Endothelial cell of umbilical vein (primary cell): ENCODE data around the gene GALNT9. TPM values are rescaled to one million over a fixed set of nuclear protein-coding genes. Genes with fewer than 3 reads are reported as not detected.

Experiments
- BruUV-seq: library from RNA; stranded (reverse); fragments of 400-500 nt; replicated peaks from 2 replicates; lab custom pipeline; 2021; lab: Mats Ljungman, UMichigan
- CTCF ChIA-PET: fragments of 300-600, 350-600 bp; sonication (Branson Sonifier 250); formaldehyde crosslinking; loops from one replicate; lab custom pipeline; 2021; ENCODE audit warnings: antibody characterized with exemption, inconsistent platforms; lab: Charles Lee
- POLR2A ChIA-PET: fragments of 300-600, 350-600 bp; sonication (Branson Sonifier 250); formaldehyde crosslinking; loops from one replicate; lab custom pipeline; 2021; ENCODE audit warnings: antibody characterized with exemption, inconsistent platforms; lab: Charles Lee
- DNase-seq: peaks from one replicate; pipeline ENCODE4 v3.0.0-alpha.2; 2011; ENCODE audit warnings: low read depth, low spot score
- FAIRE-seq: peaks from 2 replicates; lab custom pipeline; 2011; peaks lifted over from hg19 to GRCh38; lab: Jason Lieb, UNC
- H2AFZ ChIP-seq: 2 replicates; pipeline ENCODE4 v1.6.0; 2012; ENCODE audit warnings: low read depth, low read length, control low read depth, inconsistent platforms
- H3K27ac ChIP-seq: 2 replicates; pipeline ENCODE4 v1.5.1; 2011; ENCODE audit warnings: low read depth, mild to moderate bottlenecking, control low read depth, low read length, moderate library complexity; ENCODE audit not compliant: insufficient read depth
- H3K27me3 ChIP-seq, 2 experiments: 2 replicates each; pipeline versions ENCODE4 v1.6.0 to v1.6.1; 2011; ENCODE audit warnings: low read length in 2 of 2, mixed read lengths in 1 of 2; ENCODE audit not compliant: control insufficient read depth in 2 of 2, insufficient read depth in 2 of 2
- H3K36me3 ChIP-seq, 2 experiments: 2 replicates in 1 of 2; 3 replicates in 1 of 2; pipeline ENCODE4 v1.5.1; 2011; ENCODE audit warnings: low read length in 2 of 2, mild to moderate bottlenecking in 1 of 2, moderate library complexity in 1 of 2; ENCODE audit not compliant: control insufficient read depth in 2 of 2, insufficient read depth in 2 of 2; ENCODE audit errors: extremely low read depth in 1 of 2
- H3K4me1 ChIP-seq: 3 replicates; pipeline ENCODE4 v1.5.1; 2011; ENCODE audit warnings: mild to moderate bottlenecking, low read length; ENCODE audit not compliant: control insufficient read depth, insufficient read depth; ENCODE audit errors: extremely low read depth
- H3K4me2 ChIP-seq: 2 replicates; pipeline ENCODE4 v1.6.1; 2011; ENCODE audit warnings: low read length, control low read depth, mixed read lengths; ENCODE audit not compliant: insufficient read depth
- H3K4me3 ChIP-seq, 3 experiments: fragments of 200-600 bp in 1 of 3; sonication (generic), shearing (Covaris generic) in 1 of 3; replicated peaks in 1 of 3; 2 replicates each; pipeline ENCODE4 v1.5.1; 2011 to 2016; ENCODE audit warnings: control low read depth in 3 of 3, low read length in 3 of 3, mild to moderate bottlenecking in 2 of 3, inconsistent platforms in 1 of 3, low read depth in 1 of 3, moderate library complexity in 1 of 3; ENCODE audit not compliant: insufficient read depth in 1 of 3
- H3K79me2 ChIP-seq: 2 replicates; pipeline ENCODE4 v1.6.0; 2012; ENCODE audit warnings: low read length, inconsistent platforms; ENCODE audit not compliant: control insufficient read depth, insufficient read depth
- H3K9ac ChIP-seq: replicated peaks from 2 replicates; pipeline ENCODE3; 2011; ENCODE audit warnings: low read length, control low read depth; ENCODE audit not compliant: insufficient read depth; ENCODE audit errors: extremely low read depth
- H3K9me1 ChIP-seq: replicated peaks from 3 replicates; pipeline ENCODE4 v1.6.0; 2011; ENCODE audit warnings: mild to moderate bottlenecking, low read length; ENCODE audit not compliant: control insufficient read depth, insufficient read depth; ENCODE audit errors: extremely low read depth
- H3K9me3 ChIP-seq: replicated peaks from 2 replicates; pipeline ENCODE4 v1.5.1; 2012; ENCODE audit warnings: low read length, inconsistent platforms; ENCODE audit not compliant: control insufficient read depth, insufficient read depth
- H4K20me1 ChIP-seq: replicated peaks from 2 replicates; pipeline ENCODE3; 2011; ENCODE audit warnings: mild to moderate bottlenecking, low read length; ENCODE audit not compliant: control insufficient read depth, insufficient read depth; ENCODE audit errors: extremely low read depth
- EZH2 ChIP-seq: IDR thresholded peaks from 2 replicates; pipeline ENCODE4 v1.6.1; 2012; ENCODE audit warnings: borderline replicate concordance, low read depth, mild to moderate bottlenecking, moderate library complexity, low read length, inconsistent platforms; ENCODE audit not compliant: severe bottlenecking
- FOS ChIP-seq: IDR thresholded peaks from 2 replicates; pipeline ENCODE4 v1.6.1; 2011; ENCODE audit warnings: mild to moderate bottlenecking, low read length, moderate library complexity, borderline replicate concordance; ENCODE audit not compliant: insufficient read depth
- MYC ChIP-seq: IDR thresholded peaks from one replicate; pipeline ENCODE4 v1.6.1; 2011; ENCODE audit warnings: mild to moderate bottlenecking, low read depth, low read length
- POLR2A ChIP-seq: IDR thresholded peaks from 2 replicates; pipeline ENCODE4 v1.6.1; 2012; ENCODE audit warnings: low read depth, mild to moderate bottlenecking, control low read depth, low read length
- dilution Hi-C: fragments of 300-500 bp; cut with MboI; formaldehyde crosslinking; loops from one replicate; pipeline ENCODE4 v1.15.0; 2019; ENCODE audit warnings: low sequenced_read_pairs; ENCODE audit not compliant: extremely low pct_ligation_motif_present
- intact Hi-C: fragments of 100-400 bp; cut with micrococcal nuclease; formaldehyde crosslinking; loops from one replicate; pipeline ENCODE4 v1.10.0; 2022
- polyA plus RNA-seq, 4 experiments: library from polyadenylated mRNA; depleted of rRNA in 3 of 4; stranded (reverse) in 3 of 4; unstranded in 1 of 4; fragments of >200 nt; gene quantifications; 2 replicates each; pipeline versions ENCODE4 v1.2.1 to v1.2.3, GENCODE V29; 2011 to 2012; ENCODE audit warnings: missing spikeins in 1 of 4
- total RNA-seq: library from RNA; stranded (reverse); gene quantifications from 2 replicates; pipeline ENCODE4 v1.2.3, GENCODE V29; 2021

Gene GALNT9
- total and polyA plus RNA-seq, 2 donors (not counting 3 experiments of a cell fraction or from before 2014, with no cell fraction given): 0.14 to 0.73 TPM

- Histone ChIP-seq H4K20me1 (no peaks in the 10 kb centered on the region), H3K9me1 (no peaks in the 10 kb centered on the region), H3K79me2 (no peaks in the 10 kb centered on the region), H3K36me3 (no peaks in the 10 kb centered on the region), H2AFZ (no peak overlapping the region), H3K9ac (no peak overlapping the region), H3K4me3 (no peak overlapping the region), H3K27me3 (no peaks in the 10 kb centered on the region), H3K27ac (no peak overlapping the region), H3K9me3 (no peaks in the 10 kb centered on the region), H3K4me2 (no peak overlapping the region), H3K4me1 (no peaks in the 10 kb centered on the region)
- CTCF ChIA-PET: no interaction called here
- no peak for DNase-seq
- FAIRE-seq: no peak
- TF ChIP-seq FOS: no peak
- dilution Hi-C loops (no loop called here), intact Hi-C loops (no loop called here)
- no TSS peak for BruUV-seq
- POLR2A ChIA-PET: no interaction called here
These were observed 70.8 kb downstream of the GALNT9 start for GRCh38 chr12:132258543-132258942.

GRCh38 chr12:132257955-132258490 is 71.4 kb downstream of the GALNT9 start:
- Histone ChIP-seq H3K27me3 (no peaks in the 10 kb centered on the region), H4K20me1 (no peaks in the 10 kb centered on the region), H3K9me3 (no peaks in the 10 kb centered on the region), H3K4me3 (no peak overlapping the region), H3K9ac (no peak overlapping the region), H3K79me2 (no peaks in the 10 kb centered on the region), H3K4me1 (no peaks in the 10 kb centered on the region), H2AFZ (no peak overlapping the region), H3K9me1 (no peaks in the 10 kb centered on the region), H3K27ac (no peak overlapping the region), H3K4me2 (no peak overlapping the region), H3K36me3 (no peaks in the 10 kb centered on the region)
- FAIRE-seq: no peak
- TF ChIP-seq POLR2A: no peak
- TF ChIP-seq EZH2: no peak
- TF ChIP-seq MYC: no peak
- no TSS peak for BruUV-seq
- no peak for DNase-seq
- POLR2A ChIA-PET: no interaction called here
- intact Hi-C loops: no loop called here
- dilution Hi-C loops: no loop called here
- CTCF ChIA-PET: no interaction called here
